HFF-Myc (cell line): ENCODE data around the gene FGF8.

ENCODE experiments used
- DNase-seq: peaks from one replicate; pipeline ENCODE4 v3.0.0-alpha.2; 2011; ENCODE audit warnings: low read depth; ENCODE audit errors: extremely low read depth
- H3K4me3 ChIP-seq: replicated peaks from 2 replicates; pipeline ENCODE4 v1.5.1; 2011; ENCODE audit warnings: low read depth, mild to moderate bottlenecking, control low read depth, low read length
- TF ChIP-seq, protein P1 (sequence below): IDR thresholded peaks from 2 replicates; pipeline ENCODE4 v1.5.1; 2012; ENCODE audit warnings: mild to moderate bottlenecking, low read depth, low read length, control low read depth; ENCODE audit errors: missing control alignments

The FGF8 gene

DNA sequence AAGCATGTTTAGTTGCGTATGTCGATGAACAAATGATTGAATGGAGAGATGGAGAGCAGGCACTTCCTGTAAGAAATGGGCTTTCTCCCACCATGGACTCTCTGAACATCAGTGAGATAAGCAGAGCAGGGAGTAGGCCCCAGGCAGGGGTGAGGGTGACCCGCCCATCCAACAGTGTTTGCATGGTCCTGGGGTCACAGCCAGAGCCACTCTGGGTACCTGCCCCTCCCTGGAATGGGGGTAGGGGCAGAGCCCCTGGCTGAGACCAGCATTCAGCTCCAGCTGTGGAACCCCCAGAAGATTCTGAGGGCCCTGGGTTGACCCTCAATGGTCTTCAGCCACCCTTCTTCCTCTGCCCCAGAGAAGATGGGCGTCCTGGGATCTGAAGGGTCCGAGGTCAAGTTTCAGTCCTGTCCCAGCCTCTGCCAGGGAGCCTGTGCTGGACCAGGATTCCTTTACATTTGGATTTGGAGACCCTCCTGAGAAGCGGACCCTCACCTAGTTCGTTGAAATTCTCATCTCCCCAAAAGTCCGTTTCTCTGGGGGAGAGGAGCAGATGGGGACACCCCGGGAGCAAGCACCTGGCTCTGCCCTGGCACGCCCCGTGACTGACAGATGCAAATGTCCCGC, 2.4 kb upstream of the FGF8 start:
- no peak overlapping the region for H3K4me3 ChIP-seq
- DNase-seq = no peak
- TF ChIP-seq, protein P1, sequence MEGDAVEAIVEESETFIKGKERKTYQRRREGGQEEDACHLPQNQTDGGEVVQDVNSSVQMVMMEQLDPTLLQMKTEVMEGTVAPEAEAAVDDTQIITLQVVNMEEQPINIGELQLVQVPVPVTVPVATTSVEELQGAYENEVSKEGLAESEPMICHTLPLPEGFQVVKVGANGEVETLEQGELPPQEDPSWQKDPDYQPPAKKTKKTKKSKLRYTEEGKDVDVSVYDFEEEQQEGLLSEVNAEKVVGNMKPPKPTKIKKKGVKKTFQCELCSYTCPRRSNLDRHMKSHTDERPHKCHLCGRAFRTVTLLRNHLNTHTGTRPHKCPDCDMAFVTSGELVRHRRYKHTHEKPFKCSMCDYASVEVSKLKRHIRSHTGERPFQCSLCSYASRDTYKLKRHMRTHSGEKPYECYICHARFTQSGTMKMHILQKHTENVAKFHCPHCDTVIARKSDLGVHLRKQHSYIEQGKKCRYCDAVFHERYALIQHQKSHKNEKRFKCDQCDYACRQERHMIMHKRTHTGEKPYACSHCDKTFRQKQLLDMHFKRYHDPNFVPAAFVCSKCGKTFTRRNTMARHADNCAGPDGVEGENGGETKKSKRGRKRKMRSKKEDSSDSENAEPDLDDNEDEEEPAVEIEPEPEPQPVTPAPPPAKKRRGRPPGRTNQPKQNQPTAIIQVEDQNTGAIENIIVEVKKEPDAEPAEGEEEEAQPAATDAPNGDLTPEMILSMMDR = no peak

DNA sequence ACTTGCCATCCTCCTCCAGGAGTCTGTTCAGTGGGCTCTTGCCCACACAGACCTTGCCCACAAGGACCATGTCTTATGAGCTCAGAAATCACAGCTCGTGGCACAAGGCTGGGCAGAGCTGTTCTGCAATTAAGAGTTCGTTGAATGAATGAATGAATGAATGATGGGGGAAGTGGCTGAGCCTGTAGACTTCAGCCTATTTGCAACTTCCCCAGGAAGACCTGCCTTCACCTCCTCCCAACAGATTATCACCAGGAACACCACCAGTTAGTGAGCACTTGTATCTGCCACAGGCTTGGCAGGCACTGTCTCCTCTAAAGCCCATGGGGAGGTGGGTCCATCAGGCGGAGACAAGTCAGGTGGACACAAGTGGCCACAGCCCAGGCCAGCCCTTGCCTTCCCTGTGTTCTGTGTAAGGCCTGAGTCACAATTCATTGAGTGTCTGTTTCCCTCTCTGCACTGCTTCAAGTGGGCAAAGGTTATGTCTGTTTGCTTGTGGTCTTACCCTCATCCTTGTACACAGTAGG, 1.8 kb upstream of the FGF8 start:
- TF ChIP-seq, protein P1 = no peak
- no peak for DNase-seq
- no peak overlapping the region for H3K4me3 ChIP-seq

DNA sequence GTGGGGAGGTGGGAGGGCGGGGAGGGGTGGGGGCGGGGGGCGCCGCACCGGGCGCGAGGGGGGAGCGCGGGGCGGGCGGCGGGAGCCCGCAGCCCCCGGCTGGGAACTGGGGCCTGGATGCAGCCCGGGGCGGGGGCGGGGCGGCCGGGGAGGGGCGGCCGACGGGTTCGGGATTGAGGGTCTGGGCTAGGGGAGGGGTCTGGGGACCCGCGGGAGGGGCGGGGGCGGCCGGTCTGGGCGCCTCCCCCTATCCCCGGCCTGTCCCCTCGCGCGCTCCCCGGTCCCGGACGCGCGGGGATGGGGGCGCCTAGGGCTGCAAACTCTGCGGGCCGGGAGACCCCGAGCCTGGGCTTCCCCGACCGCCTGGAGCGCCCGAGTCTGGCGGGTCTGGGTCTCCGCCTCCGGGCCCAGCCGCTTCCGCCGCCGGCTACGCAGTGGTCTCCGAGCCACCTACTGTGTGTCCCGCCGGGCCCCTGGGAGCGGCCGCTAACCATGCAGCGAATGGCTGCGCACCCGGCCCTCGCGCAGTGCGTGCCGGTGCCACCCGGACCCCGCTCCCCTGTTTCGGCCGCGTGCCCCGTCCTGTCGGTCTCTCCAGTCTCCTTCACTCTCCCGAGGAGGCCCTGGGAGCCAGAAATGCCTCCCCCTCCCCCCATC, 375 bp upstream of the FGF8 start:
- no peak overlapping the region for H3K4me3 ChIP-seq
- TF ChIP-seq, protein P1 = no peak
- DNase-seq = no peak

DNA sequence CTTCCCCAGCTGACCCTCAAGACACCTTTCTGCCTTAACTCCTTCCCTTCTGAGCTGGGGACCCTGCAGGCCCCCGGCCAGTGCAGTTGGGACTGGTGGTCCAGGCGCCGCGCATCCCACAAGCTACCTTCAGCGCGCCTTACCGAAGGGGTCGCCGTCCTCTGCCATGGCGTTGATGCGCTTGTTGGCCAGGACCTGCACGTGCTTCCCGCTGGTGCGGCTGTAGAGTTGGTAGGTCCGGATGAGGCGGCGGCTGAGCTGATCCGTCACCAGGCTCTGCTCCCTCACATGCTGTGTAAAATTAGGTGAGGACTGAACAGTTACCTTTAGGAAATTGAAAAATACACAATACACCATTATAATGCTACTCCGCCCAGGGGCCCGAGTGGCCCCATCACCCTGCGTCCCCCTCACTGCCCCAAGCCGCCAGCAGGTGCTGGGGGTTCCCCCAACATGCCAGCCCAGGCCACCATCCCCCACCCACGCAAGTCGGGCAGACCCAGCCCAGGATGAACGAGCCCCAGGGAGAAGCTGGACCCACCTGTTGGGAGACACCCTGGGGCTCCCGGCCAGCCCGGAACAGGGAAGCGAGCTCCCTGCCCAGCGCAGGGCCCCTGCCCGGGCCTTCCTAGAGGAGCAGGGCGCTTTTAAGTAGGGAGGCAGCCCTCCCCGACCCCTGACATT, 1.2 kb downstream of the FGF8 start:
- TF ChIP-seq, protein P1 = no peak
- no peak overlapping the region for H3K4me3 ChIP-seq
- DNase-seq = no peak

DNA sequence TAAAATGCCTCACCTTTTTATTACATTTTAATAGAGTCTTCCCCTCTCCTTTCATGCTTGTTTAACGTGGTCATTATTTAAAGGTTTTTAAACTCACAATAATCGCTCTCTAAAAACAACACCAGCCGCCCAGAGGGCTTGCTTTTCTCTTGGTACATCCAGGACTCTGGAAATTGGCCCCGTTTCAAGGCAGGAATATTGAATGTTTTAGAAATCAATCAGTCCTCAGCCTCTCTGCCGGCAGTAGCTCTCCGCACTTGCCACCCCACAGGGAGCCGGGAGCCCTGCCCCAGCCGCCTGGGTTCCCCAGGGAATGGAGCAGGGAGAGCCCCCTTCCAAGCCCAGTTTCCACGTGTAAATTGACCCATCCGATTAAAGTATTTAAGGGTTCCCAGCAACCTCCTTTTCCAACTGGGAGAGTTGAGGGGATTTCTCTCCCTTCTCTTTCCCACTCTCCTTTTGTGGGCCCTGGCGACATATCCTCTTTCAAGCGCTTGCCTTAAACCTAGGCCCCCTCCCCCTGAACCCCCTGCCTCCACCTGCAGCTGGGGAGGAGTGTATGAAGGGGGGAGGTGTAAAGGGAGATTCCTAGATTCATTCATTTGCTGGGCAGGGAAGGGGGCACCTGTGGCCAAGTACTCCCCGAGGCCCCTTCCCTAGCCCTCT, 1.9 kb downstream of the FGF8 start:
- TF ChIP-seq, protein P1 = no peak
- H3K4me3 ChIP-seq = no peak overlapping the region
- DNase-seq = no peak

DNA sequence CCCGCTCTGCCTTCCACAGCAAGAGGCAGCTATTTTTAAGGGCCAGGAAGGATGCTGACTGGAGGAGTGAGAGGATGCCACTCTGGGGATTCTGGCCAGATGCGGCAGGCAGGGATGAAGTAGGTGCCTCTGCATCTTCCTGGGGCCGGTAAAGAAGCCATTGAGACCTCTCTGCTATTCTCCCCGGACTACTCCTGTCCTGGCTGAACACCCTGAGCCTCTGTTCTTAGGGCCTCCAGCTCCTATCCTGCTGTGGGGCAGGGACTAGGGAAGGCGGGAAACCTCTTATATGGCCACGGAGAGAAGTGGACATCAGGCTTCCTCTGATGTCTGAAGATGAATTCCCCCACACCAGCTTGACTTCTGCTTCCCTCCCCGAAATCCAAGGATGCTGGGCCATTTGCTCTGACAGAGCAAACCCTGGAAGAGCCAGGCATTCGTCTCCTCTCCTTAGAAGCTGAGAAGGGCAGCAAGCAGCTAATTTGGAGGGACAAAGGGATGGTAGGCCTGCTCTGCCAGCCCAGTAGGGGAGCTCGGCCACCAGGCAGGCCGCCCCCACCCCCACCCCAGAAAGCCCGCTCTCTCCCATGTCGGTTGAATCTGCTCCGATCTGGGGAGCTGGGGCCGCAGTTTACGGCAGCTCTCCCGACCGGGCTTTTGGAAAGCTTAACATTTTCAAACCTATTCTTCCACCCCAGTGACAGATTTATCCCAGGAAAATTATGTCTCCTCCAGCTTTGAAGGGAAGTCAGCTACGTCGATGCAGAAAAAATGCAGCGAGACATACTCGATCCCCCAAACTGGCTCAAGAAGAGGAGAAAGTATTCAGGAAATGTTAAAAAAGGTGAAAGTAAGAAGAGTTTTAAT, 2.8 kb downstream of the FGF8 start:
- DNase-seq = no peak
- TF ChIP-seq, protein P1 = no peak
- H3K4me3 ChIP-seq = no peak overlapping the region
